ENCODE data around the gene METTL17.
"Not testable (repeated sequence)": the region's sequence is repeated elsewhere in the genome, so short reads cannot be mapped to it uniquely, and the experiment has no call there.

The METTL17 gene

DNA sequence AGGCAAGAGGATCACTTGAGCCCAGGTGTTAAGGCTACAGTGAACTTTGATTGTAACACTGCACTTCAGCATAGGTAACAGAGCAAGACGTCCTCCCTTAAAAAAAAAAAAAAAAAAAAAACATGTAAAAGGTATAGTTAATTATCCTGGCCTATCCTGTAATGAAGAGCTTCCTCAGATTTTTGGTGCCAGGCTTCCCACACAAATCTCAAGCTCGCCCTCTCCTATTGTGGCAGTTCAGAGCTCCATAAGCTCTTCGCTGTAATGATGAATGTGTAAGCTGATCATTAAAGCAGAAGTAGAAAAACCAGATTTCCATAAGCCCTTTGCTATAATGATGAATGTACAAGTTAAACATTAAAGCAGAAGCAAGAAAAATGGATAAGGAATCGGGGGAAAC, 7.3 kb downstream of the METTL17 start:
- no peak for DNase-seq (ENCODE audit: low read depth in 2 of 2)

DNA sequence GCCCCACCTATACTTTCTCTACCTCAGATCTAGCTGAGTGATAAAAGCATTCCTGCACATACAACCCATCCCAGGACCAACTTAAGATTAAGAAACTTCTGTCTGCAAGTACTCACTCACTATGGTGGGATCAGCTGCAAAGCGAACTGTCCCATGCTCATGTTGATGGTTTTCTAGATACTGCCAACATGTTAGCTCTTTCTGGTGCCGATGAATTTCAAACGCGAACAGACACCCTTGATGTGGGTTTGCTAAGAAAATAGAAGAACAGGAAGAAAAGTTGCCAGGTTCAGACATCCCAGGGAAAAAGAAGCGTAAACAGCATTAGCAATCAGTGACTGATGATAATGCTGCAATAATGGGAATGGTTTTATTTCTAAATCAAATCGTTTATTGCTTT, 7.8 kb downstream of the METTL17 start:
- DNase-seq (ENCODE audit: low read depth in 2 of 2): no peak

DNA sequence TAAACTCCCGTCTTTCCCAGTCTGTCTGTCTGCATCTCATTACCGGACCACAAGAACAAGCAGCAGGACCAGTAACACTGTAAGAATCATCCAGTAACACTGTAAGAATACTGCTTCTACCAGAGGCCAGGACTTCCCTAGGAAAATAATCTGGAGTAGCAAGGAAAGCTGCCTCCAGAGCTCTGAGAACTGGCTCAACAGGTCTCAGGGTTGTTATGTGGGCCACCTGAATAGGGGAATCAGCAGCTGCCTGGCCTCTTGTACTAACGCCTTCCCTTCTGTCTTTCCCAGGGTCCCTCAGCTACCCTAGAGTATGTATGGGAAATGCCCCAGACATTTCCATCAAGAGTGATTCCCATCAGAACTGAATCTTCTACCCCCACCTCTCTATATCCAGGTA, 8.4 kb downstream of the METTL17 start:
- no peak for DNase-seq (ENCODE audit: low read depth in 2 of 2)

DNA sequence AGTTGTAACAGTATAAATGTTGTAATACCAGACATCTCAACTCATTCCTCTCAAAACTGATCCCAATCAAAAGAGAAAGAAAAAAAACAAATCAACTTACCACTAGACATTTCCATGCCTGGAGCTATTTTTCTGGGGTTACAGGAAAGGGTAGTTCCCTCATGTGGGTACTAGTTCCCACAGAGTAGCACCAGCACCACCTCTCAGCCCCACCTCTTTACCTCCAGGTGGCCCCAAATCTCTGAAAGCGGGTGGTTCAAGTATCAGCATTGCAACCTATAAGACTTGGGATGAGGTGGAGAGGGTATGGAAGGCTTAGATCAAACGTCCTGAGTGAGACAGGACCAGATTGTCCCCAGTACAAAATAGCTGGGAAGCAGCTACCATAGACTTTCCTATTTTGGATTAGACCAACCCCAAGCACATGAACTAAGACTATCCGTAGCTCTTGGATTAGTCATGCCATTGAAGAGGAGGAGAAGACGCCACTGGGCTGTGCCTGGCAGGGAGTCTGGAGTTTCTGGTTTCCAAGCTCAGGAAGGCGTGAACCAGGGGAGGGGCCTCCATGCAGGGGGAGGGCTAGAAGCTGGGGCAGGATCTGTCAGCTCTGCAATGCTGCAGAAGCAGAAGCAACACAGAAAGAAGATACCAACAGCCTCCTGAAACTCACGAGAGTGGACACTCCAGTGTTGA, 9.0 kb downstream of the METTL17 start, which contains the start of gene SLC39A2:
Gene SLC39A2, plus strand, starts transcription at position 620 of the 693 bp plus-strand sequence. CDS start 154 bp downstream, outside the sequence.
- DNase-seq (ENCODE audit: low read depth in 2 of 2): no peak

- no peak for DNase-seq (ENCODE audit: low read depth in 2 of 2)
Measured at GRCh38 chr14:20999591-20999990, 9.8 kb downstream of the METTL17 start.

DNA sequence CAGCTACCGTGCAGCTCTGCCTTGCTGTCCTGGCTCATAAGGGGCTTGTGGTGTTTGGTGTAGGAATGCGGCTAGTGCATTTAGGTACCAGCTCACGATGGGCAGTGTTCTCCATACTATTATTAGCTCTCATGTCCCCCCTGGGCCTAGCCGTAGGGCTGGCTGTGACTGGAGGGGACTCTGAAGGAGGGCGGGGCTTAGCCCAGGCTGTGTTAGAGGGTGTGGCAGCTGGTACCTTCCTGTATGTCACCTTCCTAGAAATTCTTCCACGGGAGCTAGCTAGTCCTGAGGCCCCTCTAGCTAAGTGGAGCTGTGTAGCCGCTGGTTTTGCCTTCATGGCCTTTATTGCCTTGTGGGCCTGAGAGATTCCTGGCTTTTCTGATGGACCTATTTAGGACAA, 11.4 kb downstream of the METTL17 start:
- DNase-seq (ENCODE audit: low read depth in 2 of 2): no peak

DNA sequence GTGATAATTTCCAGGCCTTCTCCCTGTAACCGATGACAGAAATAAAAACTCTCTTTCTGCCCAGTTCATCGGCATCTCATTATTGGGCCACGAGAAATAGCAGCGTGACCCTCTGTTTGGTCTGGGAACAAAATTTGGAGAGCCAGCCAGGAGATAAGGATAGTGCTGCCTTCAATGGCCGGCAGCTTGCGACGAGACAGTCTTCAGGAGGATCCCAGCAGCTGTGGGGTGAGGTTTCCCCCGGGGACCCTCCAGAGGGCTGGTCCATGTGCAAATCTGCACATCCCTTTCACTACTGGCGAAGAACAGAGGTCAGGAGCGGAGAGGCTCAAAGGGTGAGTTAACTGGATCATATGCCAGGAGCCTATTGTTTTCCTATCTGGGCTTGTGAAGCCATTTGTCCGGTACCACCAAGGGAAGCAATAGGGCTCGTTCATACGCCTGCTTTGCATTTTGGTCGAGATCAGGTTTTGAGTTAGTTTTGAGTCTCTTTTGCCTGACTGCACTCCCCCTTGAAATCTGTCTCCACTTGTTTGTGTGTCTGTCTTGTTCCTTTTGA, 14.1 kb downstream of the METTL17 start:
- no peak for DNase-seq (ENCODE audit: low read depth in 2 of 2)

DNA sequence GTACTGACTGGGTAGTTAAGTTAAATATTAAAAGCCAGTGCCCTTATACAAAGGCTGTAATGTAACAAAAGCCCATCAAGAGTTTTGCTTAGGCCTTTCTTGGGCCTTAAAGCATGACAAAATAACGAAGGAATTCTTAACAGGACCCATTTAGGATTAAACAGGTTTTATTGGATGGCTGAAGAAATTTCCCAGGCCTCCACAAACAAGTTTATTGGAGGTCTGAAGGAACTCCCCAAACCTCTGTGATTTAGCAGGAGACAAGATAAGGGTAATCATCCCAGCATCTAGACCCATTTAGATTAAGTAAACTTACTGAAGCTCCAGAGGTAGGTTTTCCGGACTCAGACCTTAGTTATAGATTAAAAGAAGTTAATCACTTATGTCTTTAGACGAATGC, 19.9 kb downstream of the METTL17 start:
- not testable (repeated sequence) for DNase-seq (ENCODE audit: low read depth in 2 of 2)

DNA sequence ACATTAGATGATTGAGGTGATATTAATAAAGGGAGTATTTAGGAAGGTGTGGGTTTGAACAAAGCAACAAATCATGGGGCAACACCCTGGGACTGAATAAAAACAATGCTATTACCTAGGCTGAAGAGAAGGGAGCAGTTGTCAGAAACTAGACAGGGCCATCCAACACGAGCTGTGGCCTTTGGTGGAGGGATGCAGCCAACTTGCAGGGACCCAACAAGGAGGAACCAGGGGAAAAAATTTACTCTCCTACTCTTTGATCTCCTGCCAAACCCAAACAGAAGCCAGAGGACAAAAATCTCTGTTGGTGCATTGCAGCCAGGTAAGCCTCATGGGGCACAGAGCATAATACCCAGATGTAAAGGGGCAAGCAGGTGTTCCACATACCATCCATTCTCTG, 21.4 kb downstream of the METTL17 start:
- no peak for DNase-seq (ENCODE audit: low read depth in 2 of 2)

- DNase-seq (ENCODE audit: low read depth in 2 of 2): peak; percentile 53 to 72
Measured at GRCh38 chr14:21014761-21015190, 25.0 kb downstream of the METTL17 start.

DNA sequence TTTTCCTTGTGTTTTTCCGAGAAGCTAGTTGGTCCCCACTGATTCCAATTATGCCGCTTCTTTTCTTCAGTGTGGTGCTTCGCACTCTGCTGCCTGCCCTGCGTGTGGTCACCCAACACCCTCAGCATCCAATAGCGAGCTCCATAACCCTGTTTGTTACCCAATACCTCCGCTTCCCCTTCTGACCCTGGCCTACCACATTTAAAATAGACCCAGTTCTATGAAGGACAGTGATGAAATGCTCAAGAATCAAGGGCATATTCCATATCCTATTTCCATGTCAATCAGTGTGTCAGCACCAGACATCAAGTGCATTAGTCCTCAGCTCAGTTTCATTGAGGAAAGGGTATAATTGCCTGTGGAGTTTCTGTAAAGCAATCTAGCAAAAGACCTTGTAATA, 25.5 kb downstream of the METTL17 start:
- no peak for DNase-seq (ENCODE audit: low read depth in 2 of 2)

DNA sequence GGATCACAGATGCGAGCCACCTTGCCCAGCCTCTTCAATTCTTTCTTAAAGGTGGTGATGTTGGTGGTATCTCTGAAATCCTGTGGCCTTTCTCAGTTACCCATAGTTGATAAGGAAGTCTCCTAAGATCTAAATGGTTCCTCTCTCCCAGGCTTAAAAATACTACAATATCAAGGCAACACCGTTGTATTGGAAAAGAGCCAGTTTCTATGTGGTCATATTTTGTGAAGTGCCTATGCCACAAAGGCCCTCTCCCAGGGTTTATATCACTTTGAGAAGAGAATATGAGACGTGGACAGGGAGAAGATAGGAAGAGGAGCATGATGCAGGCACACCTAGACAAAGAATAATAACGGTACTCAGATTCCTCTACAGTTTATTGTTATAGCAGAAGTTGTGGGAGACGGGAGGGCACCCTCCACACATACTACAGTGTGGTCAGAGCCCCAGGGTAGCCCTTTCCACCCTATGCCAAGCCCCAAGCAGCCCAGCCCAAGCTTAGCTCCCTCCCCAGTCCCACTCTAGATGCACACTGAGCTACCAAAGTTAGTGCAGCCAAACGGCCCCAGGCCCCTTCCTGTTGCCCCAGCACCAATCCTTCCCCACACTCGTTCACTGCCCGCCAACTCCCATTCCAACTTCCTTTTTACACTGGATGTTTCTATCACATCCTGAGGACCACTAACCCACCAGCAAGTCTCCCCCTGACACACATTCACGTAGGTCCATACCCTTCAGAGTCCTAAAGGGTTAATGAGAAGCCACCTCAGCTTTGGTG, 26.8 kb downstream of the METTL17 start:
- no peak for DNase-seq (ENCODE audit: low read depth in 2 of 2)

- DNase-seq (ENCODE audit: low read depth in 2 of 2): no peak
Measured at GRCh38 chr14:21017528-21018245, 27.9 kb downstream of the METTL17 start.

DNA sequence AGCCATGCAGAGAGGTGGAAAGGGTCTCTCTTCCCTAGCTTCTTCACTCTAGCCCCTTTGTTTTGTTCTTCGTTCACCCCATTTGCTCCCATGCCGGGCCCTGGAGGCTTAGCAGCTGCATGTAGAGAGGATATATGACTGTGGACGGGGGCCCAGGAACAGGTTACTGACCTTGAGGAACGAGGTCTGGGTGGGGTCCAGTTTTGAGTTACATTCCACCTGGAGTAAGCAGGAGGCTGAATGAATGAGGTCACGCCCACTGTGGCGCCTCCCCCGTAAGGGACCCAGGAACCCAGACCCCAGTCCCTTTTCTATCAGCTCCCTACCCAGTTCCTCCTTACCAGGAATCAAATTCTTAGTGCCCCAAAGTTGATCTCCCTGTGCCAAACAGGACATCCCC, 28.5 kb downstream of the METTL17 start:
- DNase-seq (ENCODE audit: low read depth in 2 of 2): no peak

- DNase-seq (ENCODE audit: low read depth in 2 of 2): no peak
Measured at GRCh38 chr14:21018781-21019180, 29.0 kb downstream of the METTL17 start.

- no peak for DNase-seq (ENCODE audit: low read depth in 2 of 2)
Measured at GRCh38 chr14:21019366-21019765, 29.6 kb downstream of the METTL17 start.

- no peak for DNase-seq (ENCODE audit: low read depth in 2 of 2)
Measured at GRCh38 chr14:21020977-21021545, 31.3 kb downstream of the METTL17 start.

GRCh38 chr14:21022686-21023085, 32.9 kb downstream of the METTL17 start:
- no peak for DNase-seq (ENCODE audit: low read depth in 2 of 2)

- no peak for DNase-seq (ENCODE audit: low read depth in 2 of 2)
Measured at GRCh38 chr14:21023174-21023573, 33.4 kb downstream of the METTL17 start.

GRCh38 chr14:21023817-21024584, 34.2 kb downstream of the METTL17 start:
- DNase-seq (ENCODE audit: low read depth in 2 of 2): no peak

Data from stimulated activated CD8-positive, alpha-beta memory T cell treated with anti-CD3 and anti-CD28 coated beads, Interleukin-7, amount 100 ng/mL, for 4 hours (primary cell).